NCI-H524 treated with DMSO at 0.1 percent for 48 hours (cell line): ENCODE measurements around the gene MLLT3.

Experiments
- DNase-seq: peaks from one replicate; lab custom pipeline; 2025; lab: John Stamatoyannopoulos, UW

The MLLT3 gene

DNA sequence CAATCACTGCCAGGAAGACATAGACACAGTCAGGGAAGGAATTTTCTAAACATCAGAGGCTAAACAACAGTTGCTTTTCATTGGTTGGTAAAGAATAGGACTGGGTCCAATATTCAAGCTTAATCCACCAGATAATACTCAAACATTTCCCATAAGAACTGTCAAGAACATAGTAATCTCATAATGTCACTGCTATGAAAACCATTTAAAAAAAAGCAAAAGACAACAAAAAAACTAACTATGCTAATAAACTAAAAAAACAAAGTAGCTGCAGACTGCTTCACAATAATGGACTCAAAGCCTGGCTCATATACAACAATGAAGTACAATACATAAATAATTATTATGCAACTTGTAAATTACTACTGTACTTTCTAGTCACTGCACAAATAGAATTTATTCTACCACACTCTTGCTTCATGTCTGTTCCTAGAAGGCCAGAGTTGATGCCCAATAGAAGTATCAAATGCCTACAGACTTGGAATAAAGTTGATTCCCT, 148.7 kb downstream of the MLLT3 start:
- no peak for DNase-seq

DNA sequence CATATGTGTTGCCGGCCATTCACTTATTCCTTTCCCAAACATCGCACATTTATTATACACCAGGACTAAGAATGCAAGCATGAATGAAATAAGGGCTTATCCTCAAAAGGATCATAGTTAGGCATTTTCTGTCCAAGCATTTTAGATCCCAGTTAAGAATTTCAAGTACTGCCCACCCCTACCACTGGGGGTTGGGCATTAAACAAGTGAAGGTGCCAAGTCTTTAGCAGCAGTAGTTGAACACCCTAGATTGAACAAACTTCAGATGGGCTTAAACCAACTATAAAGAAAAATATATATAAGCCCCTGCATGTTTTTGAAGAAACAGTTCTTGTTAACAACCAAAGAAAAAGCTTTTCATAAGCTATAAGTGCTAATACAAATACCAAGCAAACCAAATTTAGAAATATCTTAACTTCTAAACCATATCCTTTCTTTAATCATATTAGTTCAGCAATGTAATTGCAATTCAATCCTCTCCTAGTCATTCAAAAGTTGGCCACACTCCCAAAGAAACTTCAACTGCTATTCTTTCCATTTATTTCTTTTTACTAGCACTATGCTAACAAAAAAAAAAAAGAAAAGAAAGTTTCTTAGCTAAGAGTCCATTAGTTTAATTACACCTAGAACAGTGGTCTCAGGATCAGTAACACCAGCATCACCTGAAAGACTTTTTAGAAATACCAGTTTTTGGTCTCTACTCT, 149.8 kb downstream of the MLLT3 start:
- DNase-seq = no peak

- DNase-seq = no peak
Observed at GRCh38 chr9:20466328-20467008, 155.8 kb downstream of the MLLT3 start.

DNA sequence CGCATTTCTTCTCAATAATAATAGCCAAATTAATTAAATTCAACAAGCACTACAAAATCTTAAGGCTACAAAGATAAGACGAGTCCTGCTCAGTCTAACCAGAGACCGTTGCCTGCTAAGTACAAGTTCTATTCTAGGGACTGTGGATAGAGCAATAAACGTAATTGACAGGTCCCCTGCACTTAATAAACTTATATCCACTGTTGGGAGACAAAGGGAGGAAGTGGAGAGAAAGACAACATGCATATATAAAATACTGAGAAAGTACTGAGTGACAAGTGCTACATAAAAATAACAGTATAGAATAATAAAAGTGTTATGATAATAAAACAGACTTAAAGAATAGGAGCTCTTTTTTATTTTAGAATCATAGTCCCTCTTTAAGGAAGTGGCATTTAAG, 158.1 kb downstream of the MLLT3 start:
- DNase-seq = no peak

DNA sequence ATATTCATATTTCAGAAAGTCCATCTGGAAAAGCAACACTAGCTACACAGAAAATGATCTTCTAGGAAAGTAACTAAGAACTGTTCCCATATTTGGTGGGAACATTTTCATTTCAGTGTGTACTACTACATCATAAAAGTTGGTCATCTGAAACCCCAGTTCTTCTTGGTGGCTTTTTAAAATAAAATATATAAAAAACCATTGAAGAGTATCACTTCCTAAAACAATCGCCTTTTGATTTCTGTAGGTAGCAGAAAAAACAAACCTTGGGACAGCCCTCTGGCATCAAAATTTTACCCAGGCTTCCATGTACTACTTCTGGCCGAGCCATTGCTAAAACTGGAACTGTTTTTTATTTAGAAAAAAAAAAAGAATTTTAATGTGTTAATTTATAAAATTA, 158.5 kb downstream of the MLLT3 start:
- DNase-seq = no peak

DNA sequence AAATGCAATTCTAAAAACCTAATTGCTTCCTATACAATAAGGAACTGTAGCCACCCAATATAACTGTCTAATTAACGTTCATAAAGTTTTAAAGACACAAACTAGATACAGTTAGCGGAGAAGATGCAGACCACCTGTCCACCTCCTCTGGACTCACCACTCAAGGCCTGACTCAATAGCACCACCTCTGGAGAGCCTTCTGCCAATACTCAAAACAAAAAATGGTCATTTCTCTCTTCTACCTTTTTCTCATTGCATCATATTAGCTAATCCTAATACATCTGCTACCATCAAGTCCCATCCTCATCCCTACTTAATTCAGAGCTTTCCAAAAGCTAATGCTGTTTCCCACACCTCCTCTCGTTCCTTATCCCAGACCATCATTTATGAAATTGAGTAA, 159.9 kb downstream of the MLLT3 start:
- no peak for DNase-seq

DNA sequence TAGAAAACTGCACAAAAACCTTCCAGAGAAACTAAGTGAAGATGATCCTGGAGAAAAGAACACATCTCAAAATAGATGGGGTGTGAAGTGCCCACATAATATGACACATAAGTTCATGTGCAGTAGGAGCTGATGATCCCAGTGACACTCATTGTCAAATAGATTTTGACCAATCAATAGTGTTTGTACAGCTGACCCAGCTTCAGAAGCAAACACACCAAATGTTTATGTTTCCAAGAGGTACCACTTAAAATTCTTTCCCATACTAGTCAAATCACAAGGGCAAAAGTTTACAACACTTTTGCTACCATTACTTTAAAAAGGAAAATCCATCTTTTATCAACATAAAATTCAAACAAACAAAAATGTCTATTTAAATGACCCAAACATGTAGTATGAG, 175.0 kb downstream of the MLLT3 start:
- DNase-seq = no peak

- DNase-seq = no peak
Observed at GRCh38 chr9:20446248-20446647, 176.1 kb downstream of the MLLT3 start.

- no peak for DNase-seq
Observed at GRCh38 chr9:20442461-20443319, 179.6 kb downstream of the MLLT3 start.

- DNase-seq = no peak
Observed at GRCh38 chr9:20441711-20442423, 180.4 kb downstream of the MLLT3 start.

GRCh38 chr9:20441166-20441565, 181.1 kb downstream of the MLLT3 start:
- DNase-seq = no peak

DNA sequence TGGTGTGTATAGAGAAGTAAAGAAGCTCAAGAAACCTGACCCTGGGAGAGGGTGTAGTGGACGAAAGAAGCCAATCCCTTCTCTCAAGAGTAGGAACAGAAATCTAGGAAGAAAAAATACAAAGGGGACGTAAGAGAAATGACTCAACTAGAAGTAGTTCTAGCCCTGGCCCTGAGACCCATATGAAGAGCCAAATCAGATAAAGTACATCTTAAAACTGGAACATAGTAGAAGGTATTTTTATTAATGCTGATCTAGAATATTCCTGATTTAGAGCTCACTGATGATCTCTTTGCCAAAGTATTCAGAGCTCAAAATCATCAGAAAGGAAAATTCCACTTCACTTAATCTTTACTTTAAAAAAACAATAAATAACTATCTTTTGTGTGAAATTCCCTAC, 184.8 kb downstream of the MLLT3 start:
- no peak for DNase-seq

- no peak for DNase-seq
Observed at GRCh38 chr9:20436476-20437195, 185.7 kb downstream of the MLLT3 start.

DNA sequence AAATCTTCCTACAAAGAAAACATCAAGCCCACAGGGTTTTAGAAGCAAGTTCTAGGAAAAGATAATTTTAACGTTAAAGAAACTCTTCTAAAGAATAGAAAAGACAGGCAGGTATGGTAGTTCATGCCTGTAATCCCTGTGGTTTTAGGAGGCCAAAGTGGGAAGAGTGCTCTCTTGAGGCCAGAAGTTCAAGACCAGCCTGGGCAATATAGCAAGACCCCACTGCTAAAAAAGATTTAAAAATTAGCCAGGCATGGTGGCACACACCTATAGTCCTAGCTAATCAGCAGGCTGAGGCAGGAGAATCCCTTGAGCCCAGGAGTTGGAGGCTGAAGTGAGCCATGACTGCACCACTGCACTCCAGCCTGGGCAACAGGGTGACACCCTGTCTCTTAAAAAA, 193.3 kb downstream of the MLLT3 start:
- DNase-seq = no peak

DNA sequence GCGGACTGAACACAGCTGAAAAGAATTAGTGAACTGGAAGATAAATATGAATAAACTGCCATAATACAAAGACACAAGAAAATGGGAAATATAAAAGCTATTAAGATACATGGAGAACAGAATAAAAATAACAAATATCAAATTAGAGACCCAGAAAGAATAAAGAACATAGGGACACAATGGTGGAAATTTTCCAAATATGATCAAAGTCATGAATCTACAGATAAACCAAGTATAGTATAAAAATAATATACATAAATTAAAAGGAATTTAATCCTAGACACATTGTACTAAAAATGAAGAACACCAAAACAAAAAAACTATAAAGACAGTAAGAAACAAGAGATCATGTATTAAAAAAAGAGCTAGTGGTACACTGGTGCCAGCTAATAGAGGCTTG, 194.9 kb downstream of the MLLT3 start:
- no peak for DNase-seq

DNA sequence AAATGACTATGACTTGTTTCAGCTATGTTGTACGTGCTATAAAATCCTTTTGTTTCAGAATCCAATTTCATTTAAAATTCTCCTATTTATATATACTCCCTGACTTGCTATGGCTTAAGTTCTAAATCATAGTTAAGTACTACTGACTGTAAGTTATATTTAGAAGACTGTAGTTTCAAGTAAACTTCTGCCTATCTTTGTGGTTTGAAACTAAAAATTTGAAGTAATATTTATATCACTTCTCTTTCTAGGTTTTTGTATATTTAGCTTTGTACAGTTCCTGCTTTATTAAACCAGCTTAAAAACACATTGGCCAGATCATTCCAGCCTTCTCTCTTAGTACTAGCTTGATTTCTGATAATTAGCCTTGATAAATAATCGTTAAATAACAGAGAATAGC, 196.3 kb downstream of the MLLT3 start:
- no peak for DNase-seq

- DNase-seq = no peak
Observed at GRCh38 chr9:20419533-20419932, 202.8 kb downstream of the MLLT3 start.

DNA sequence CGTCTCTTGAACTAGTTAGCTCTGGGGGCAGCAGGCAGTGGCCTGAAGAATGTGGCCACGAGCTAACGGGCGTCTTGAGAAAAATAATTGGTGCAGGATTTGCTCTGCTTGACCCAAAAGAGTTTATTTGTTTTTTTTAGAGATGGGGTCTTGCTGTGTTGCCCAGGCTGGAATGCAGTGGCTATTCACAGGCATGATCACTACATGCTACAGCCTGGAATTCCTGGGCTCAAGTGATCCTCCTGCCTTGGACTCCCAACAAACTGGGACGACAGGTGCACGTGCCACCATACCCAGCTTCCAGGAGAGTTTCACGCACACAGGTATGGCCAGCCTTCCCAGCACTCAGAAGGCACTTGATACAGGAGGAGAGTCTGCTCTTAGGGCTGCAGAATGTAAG, 203.8 kb downstream of the MLLT3 start:
- DNase-seq = no peak

DNA sequence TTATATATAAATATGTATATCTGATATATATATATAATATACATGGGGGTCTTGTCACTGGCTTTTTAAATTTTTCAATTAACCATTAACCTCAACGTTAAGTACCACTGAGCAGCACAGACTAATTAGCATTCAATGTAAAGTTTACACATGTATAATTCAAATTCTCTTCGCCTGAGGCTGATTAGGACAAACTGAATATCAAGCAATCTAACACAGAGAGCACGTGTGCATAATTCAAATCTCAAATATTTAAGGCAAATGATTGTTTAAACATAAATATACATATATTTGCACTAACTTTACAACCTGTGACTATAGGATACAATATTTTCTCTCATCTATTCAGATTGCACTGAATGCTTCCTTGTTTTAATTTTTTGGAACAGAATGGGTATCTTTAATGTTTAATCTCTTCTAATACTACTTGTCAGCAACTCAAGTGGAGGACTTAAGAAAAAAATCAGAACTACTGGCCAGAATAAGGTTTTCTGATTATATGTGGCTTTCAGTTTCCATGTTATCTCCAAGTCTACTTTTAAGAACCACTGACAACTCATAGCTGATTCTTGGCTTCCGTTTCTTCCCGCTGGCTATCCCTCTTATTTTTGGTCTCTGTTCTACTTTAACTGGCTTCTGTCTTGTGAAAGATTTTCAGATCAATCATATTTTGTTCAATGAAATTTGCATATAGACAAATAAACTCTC, 204.8 kb downstream of the MLLT3 start:
- DNase-seq = no peak

- DNase-seq = no peak
Observed at GRCh38 chr9:20414150-20414549, 208.1 kb downstream of the MLLT3 start.
